COLO668 (cell line): Measurements from ENCODE around the gene TMEM213.

Source experiments
- DNase-seq: peaks from one replicate; lab custom pipeline; 2025; ENCODE audit not compliant: unreplicated experiment; lab: John Stamatoyannopoulos, UW

Gene TMEM213, protein sequence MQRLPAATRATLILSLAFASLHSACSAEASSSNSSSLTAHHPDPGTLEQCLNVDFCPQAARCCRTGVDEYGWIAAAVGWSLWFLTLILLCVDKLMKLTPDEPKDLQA

DNA sequence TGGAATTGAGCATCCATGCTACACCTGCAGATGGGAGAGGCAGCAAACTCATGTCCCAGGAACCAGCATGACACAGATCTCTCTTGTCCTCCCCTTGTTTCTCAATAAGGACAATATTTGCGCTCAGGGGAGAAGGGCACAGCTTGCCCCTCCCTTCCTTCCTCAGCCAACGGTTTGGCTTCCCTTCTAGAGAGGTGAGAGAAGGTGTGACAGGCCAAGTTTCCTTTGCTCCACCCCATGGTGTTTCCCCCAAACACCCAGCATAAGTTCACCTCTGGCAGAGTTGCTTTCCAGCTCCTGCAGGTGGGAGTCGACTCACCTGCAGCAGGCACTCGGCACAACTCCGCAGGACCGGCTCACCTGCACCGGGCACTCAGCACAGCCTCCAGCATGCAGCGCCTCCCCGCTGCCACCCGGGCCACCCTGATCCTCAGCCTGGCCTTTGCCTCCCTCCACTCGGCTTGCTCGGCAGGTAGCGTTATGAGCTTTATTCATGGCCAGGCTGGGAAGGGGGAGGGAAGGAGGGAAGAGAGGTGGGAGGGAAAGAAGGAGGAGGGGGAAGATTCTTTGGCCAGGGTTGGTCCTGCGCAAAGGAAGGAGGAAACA, at the start of gene TMEM213, which contains the start of gene ATP6V0A4:
TMEM213 (plus strand) TSS at position 280 of the 606 bp plus-strand sequence; CDS start at position 391, 111 bp downstream.
ATP6V0A4 (minus strand) TSS at position 482 of the 606 bp plus-strand sequence. CDS start 26,949 bp downstream, outside the sequence.
- no peak for DNase-seq

DNA sequence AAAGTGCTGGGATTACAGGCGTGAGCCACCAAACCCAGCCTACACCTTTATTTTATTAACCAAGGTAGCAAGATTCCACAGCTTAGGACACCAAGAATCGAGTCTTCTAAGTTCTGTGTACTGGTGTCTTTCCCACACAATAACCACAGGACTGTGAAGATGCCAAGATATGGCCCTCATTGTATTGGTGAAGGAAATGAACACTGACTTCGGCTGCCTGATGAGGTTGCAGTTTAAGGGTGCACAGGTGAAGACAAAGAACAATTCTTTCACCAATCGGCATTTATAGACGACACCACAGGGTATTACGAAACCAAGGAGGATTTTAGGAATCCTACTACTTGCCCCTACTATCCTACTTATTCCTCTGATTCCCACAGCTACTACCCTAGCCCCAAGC, 49.1 kb upstream of the TMEM213 start:
- DNase-seq = no peak

DNA sequence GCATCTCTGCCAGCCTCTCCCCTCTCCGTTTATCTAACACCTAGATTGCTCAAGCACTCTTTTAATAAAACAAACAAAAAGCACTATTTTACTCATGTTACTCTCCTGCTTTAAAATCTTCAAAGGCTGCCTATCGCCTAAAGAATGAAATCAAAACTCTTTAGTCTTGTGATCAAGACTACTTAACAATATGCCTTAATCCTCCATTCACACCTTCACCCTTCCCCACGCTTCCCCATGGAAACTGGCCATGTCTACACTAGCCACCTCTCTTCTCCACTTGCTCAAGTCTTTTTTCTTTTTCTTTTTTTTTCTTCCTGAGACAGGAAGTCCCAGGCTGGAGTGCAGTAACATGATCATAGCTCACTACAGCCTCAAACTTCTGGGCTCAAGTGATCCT, 47.8 kb upstream of the TMEM213 start:
- no peak for DNase-seq

DNA sequence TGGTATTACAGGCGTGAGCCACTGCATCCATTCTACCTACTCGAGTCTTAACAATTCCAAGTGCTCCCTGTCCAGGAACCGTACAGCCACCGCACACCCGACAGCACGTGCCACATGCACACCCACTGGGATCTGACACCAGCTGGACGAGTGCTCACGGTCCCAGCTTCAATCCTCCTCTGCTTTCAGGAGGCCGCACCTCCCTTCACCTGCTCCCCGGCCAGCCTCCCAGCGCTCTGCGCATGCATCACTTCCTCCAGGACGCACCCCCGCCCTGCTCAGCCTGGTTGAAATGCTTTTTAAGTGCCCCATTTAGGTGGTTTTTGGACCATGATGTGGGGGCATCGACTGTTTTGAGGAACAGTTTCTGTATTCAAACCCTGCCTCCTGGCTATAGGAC, 47.3 kb upstream of the TMEM213 start:
- no peak for DNase-seq

DNA sequence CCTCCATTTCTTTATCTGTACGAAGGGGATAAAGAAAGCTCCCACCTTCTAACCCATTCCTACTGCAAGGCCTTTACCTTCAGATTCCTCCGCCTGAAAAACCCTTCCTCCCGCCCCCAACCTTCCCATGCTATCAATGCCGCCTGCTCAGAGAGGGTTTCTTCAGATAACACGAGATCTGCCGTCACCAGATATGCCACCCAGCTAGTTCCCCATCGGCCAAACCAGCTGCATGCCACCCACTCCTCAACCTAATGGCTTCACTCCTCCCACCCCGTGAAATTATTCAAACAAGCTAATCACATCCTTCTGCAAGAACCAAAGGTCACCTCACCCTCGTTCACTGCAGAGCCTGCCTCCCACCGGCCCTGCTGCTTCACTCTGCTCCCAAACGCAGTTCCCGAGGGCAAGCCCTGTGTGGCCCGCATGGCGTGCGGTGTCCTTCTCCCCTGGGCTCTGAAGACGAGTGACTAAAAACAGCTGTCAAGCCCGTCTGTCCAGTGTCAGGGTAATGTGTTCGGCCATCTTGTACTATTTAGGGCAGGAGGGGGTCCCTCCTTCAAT, 46.8 kb upstream of the TMEM213 start:
- no peak for DNase-seq

DNA sequence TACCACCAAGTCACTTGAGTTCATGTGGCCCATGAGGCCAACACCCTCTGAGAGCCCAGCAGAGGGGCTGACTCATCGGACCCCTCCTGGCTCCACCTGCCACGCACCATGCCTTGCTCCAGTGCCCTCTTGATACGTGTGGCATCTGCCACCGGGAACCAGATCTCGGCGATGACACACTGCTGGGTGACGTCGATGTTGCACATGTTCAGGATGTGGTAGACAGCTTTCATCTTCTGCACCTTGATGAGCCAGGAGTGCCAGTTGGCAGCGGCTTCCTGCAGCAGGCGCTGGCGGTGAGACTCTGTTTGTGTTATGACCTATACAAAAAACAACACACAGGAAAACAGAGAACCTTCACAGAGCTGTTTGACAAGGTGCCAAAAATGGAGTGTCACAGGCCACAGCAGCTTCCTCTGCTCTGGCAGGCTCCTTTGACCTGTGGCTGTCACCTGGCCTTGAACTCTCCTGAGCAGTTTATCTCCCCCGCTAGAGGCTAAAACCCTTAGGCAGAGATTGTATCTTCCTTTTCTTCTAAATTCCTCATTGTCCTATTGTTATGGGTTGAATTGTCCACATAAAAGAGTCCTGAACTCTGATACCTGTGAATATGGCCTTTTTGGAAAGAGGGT, 45.2 kb upstream of the TMEM213 start:
- DNase-seq = peak; percentile 94

DNA sequence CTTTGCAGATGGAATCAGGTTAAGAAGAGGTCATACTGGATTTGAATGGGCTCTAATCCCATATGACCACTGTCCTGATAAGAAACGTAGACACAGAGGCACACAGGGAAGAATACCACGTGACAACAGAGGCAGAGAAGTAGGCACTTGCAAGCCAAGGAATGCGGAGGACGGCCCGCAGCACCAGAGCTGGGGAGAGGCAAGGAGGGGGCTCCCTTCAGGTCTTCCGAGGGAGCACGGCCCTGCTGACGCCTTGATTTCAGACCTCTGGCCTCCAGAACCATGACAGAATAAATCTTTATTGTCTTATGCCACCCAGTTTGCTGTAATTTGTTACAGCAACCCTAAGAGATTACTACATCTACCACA, 44.7 kb upstream of the TMEM213 start:
- no peak for DNase-seq

DNA sequence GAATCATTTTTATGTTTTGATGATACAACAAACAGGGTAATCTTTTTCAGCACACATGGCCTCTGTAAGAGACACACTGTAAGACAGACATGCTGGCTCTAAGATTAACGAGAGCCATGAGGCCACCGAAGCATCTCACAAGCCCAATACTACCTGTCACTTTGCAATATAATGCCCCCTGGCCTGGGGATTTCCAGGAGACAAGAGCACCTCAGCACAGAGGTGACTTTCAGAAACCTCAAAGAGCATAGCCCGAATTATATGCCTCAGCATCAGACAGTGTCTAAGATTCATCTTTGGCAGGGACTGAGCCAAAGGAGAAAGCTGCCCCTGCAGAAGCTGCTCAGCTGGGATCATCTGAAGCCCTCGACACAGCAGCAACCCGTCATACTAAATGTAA, 44.2 kb upstream of the TMEM213 start:
- no peak for DNase-seq

DNA sequence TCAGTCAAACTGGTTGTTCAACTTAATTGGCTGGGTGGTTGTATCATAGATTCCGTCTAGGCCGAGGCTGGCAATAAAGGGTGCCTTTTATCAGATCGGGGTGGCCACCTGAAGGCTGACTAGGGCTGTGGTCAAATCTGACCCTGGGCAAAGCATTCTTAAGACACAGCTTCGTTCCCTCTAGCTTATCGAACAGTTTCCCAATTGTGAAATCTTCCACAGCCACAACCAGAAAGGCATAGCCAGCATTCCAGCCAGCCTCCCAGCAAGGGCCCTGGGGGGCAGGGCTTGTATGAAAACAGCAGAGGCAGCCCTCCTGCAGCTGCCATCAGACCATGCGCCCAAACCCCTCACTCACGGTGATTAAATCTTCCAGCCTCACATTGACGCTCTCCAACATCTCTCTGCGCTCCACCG, 42.5 kb upstream of the TMEM213 start:
- no peak for DNase-seq

DNA sequence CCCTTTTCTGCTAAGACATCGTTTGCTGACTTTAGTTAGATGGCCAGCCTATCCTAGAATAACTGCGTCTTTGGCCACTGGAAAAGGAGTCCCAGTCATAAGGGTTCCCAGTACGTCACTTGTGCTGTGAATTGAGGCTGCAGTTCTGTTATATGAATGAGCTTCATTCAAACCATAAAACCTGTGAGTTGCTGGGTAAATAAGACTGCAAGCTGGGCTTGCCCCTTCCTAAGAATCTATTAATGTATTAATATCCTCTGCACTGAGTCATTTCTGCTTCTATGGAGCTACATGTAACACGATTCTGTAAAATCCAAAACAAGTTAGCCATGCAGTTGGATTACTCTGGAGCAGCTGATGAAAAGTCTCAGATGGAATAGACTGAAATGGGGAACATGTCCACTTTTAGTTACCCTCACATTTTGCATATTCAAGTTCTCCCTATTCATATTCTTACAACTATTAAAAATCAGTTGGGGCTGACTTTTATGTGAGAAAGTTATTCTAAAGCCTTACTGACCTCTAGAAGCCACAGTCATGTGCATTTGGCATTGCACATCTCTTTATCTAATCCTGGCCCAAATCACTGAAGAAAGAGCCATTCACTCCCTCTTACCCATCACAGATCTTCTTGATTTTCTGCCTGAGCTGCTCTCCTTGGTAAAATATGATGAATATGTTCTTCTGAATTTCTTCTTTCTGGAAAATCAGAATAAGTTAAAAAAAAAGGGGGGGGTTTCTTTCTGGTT, 41.8 kb upstream of the TMEM213 start:
- no peak for DNase-seq

DNA sequence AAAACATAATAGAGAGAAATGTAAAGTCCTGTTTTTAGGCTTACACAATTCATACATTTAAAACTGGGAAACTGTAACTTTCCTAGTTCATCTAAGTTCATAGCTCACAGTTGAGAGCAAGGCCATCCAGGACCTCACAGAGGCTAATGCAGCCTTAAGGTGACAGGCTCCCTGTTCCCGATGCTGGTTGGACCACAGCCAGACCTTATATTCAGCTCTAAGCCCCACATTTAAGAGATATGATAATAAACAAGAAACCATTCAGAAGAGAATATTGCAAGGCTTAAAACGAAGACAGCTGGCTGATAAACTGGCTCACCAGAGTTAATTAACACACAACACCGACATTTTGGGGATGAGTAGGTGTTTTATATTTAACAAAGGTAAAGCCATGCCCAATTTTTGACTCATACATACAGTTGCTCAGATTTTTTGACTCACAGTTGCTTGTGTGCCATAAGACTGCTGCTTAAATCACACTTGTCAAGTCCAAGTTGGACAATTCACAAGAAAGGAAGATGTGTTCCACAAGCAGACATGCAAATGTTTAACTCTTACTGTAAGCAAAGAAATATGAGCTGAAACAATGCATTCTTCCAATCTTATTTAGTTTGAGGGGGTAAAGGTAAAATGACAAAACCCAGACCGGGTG, 41.1 kb upstream of the TMEM213 start:
- DNase-seq = no peak

DNA sequence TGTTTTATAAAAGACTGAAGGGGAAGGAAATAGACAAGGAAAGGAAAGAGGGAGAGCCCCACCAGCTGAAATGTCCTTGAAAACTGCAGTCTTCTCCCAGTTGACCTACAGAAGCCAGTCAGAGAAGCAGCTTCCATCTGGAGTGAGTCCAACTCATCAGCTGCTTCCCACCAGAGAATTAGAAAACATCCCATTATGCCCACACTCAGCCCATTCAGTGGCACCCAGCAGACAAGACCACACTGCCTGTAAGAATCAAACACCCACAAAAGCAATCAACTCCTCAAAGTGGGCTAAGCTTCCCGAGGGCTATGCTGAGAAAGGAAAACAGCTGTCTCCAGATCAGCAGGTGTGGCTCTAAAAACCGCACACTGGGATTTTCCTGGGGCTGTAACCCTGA, 29.6 kb upstream of the TMEM213 start:
- no peak for DNase-seq

DNA sequence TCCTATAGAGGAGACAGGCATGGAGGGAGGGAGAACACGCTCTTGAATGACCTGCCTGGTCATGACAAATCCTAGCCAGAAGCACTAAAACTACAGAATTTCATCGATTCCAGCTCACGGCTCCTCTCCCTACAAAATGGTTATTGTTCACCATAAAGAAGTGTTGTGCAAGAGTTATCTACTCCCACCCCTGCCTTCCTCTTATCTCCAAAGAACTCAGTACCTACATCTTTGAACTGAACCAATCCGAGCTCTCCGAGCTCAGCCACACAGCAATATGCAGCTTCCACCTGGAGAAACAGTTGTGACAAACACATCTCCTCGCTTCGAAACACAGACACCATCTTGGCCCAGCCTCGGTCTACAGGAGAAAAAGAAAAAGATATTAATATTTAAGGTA, 26.9 kb upstream of the TMEM213 start:
- DNase-seq = no peak

DNA sequence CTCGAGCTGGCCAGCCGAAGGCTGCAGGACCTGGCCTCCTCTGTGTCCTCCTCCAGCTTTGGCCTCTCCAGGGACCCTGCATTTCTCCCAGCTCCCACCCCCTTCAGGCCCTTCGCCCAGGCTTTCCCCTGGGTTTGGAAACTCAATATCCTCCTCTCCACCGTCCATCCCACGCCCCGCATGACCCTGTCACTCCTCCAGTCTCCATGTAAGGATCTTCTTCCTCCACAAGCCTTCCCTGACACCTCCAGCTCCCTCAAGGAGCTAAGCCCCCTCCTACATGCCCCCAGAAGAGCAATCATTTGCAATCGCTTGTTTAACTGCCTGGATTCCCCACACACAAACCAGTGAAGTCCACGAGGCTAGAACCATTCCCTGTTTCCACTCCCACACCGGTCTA, 24.6 kb upstream of the TMEM213 start:
- no peak for DNase-seq

DNA sequence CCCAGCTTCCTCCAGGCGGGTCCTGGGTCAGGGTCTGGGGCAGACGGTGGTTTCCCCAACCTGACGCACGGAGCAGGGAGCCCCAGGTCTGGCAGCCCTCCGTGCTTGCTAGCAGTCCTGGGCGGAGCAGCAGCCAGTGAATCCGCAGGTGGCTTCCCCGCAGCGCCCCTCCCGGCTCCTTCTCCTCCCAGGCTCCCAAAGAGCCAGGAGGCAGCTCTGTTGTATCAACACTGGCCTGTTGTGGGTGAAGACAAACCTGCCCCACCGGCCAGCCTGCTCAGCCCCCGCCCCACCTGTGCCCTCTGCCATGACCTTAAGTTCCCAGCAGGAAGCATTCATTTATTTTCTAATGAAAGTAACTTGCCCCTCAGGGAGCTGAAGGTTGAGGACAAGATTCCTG, 24.0 kb upstream of the TMEM213 start:
- no peak for DNase-seq

DNA sequence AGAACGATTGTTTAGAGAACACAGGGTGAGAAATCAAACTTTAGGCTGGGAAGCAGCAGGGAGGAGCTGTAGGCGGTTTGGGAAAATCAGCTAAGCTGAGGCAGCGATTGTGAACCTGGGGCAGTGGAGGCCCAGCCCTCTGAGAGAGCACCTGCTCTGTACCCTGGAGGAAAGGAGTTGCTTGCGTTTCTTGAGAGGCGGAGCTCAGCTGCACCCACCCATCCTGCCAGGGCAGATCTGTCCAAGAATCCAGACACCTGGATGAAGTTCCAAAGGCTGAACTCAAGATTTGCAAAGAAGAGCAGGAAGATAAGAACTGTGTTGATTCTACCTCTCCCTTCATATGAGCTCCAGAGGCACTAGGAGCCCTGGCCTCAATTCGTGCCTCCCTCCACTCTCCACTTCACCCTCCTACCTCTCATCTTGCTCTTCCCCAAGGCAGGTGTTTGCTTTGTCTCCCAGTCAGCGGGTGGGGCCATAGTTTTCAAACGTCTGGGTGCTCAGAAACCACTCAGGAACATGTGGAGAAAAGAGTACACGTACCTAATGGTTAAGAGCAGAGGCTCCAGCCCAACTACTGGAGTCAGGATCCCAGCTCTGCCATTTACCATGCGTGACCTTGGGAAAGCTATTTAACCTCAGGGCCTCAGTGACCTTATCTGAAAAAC, 21.5 kb upstream of the TMEM213 start:
- DNase-seq = peak; percentile 56

DNA sequence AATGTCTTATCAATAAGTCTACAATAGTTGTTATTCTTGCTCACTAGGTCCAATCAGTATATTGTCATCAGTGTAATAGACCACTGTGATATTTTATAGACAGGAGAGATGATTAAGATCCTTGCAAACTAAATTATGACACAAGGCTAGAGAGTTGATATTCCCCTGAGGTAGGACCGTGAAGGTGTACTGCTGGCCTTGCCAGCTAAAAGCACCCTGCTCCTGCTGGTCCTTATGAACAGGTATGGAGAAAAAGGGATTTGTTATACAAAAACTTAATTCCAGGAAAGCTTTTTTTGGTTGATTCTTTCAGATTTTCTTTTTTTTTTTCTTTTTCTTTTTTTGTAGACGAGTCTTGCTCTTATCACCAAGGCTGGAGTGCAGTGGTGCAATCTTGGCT, 16.8 kb upstream of the TMEM213 start:
- DNase-seq = no peak

DNA sequence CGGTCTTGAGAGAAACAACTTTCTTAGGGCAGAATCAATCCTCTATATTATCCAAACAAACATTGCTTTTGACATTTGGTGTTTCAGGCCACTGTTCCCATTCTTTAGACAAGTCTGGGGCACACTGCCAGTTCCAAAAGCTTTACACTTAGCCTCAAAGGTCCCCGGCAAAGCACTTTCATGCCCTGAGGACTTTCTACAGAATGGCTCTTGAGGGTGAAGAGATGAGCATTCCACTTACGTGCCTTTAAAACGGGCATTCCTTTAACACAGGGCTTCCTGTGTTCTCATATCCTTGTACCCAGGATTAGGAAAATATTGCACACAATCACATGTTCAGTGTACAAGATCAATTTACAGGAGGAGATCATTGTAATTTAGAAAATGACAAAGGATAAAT, 13.1 kb upstream of the TMEM213 start:
- no peak for DNase-seq

DNA sequence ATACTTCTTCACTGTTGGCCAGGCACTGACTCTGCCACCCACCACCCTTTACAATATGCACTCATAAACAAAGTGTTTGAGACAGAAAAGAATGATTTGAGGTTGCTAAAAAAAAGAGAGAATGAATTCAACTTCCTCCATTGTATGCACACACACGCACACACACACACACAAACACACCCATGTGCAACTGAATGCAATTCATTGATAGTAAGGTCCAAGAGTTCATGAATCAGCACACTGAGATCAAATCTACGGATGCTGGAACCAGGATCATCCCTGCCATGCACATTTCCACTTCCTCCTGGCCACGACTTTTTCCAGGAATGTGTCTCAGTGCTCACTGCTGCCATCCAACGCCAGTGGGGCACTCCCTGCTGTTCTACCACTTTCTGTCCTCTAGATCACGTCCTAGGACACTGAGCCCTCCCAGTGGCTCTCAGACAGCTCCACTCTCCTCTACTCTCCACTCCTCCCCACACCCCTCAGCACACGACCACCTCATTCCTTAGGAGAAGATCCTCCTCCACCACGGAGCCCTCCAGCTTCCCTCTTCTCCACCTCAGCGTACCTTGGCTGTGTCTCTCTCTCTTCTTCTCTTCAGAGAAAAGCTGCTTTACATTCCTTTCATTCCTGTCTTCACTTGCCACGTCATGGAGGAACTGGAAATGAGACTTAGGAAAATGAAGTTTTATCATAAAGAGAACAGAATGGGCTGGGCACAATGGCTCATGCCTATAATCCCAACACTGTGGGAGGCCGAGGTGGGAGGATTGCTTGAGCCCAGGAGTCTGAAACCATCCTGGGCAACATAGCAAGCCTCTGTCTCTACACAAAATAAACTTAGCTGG, 12.0 kb upstream of the TMEM213 start:
- DNase-seq = no peak
